Thyroid gland (tissue), 4 donors: ENCODE results near the gene JAK3. TPM values are rescaled to one million over a fixed set of nuclear protein-coding genes. Genes with fewer than 3 reads are reported as not detected.
A peak's percentile ranks its signal among the peaks of the same experiment; 100 is the strongest.

Experiments
- DNase-seq, 2 donors: peaks; one replicate each; pipeline ENCODE4 v3.0.0-alpha.2; 2019
- H3K27ac ChIP-seq, 3 donors: fragments of 200-600 bp; sonication (generic); 1 replicate in 2 of 3; 2 replicates in 1 of 3; pipeline ENCODE4 v1.5.1; 2016 to 2019; ENCODE audit warnings: mild to moderate bottlenecking in 1 of 3, moderate library complexity in 1 of 3
- H3K27me3 ChIP-seq: fragments of 200-600 bp; sonication (generic); one replicate; pipeline ENCODE4 v1.5.1; 2019
- H3K36me3 ChIP-seq, 2 donors: fragments of 200-600 bp; sonication (generic); one replicate each; pipeline ENCODE4 v1.5.1; 2016 to 2019
- H3K4me1 ChIP-seq, 2 donors: fragments of 200-600 bp; sonication (generic); one replicate each; pipeline ENCODE4 v1.5.1; 2017 to 2019
- H3K4me3 ChIP-seq, 3 donors: fragments of 200-600 bp; sonication (generic); replicated peaks in 1 of 3; 1 replicate in 2 of 3; 2 replicates in 1 of 3; pipeline ENCODE4 v1.5.1; 2016; ENCODE audit warnings: mild to moderate bottlenecking in 1 of 3
- H3K9me3 ChIP-seq: fragments of 200-600 bp; sonication (generic); one replicate; pipeline ENCODE4 v1.5.1; 2017
- POLR2A ChIP-seq, 2 donors: fragments of 450-650 bp; IDR thresholded peaks; one replicate each; pipeline ENCODE4 v1.6.1; 2017; ENCODE audit warnings: antibody characterized with exemption in 2 of 2, mild to moderate bottlenecking in 2 of 2, moderate library complexity in 1 of 2
- WGBS, 2 donors: methylation state at CpG; one replicate each; pipeline ENCODE4 v1.1.5; 2017; 5-methylcytosine and 5-hydroxymethylcytosine counted together
- intact Hi-C: fragments of 100-400 bp; cut with DNase I; formaldehyde crosslinking; loops from one replicate; pipeline ENCODE4 v1.15.1; 2023
- total RNA-seq, 4 donors: library from RNA; depleted of rRNA; stranded (reverse); fragments of >200 nt; gene quantifications; one replicate each; pipeline ENCODE4 v1.2.3, GENCODE V29; 2016
- TF ChIP-seq, protein P1 (sequence below), 6 experiments: fragments of 200-600 bp in 3 of 6; fragments of 450-650 bp in 3 of 6; sonication (generic) in 3 of 6; IDR thresholded peaks; one replicate each; pipeline ENCODE4 v1.5.1; 2016 to 2019; ENCODE audit warnings: antibody characterized with exemption in 6 of 6, mild to moderate bottlenecking in 2 of 6, inconsistent platforms in 1 of 6, moderate library complexity in 1 of 6

Gene JAK3
- total RNA-seq, 4 donors from 2014 or later, result 1.8 to 12.3 (median 5.2) TPM

DNA sequence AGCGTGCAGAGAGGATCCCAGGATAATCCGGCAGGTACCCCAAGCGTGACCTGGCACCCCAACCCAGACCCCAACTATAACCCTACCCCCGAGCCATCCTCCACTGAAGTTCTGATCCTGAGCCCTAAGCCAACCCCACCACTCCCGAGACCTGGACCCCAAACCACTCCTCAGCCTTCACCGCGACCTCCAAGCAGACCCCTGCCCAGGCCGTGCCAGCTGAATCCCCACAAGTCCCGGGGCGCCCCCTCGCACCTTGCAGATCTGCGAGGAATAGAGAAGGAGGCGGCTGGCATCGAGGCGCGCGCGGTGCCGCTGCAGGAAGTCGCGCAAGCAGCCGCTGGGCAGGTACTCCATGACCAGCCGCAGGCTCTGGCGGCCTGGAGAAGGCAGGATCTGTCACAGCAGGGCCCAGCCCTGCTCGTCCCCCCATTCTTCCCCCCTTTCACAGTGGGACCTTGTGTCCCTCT, 16.3 kb downstream of the JAK3 start:
- H3K36me3 ChIP-seq, result no peaks in the 10 kb centered on the region
- H3K27ac ChIP-seq, result no peak overlapping the region
- 45 to 48% methylated on average over 20 to 25 of the region's 25 CpGs for WGBS, 2 donors
- no peak overlapping the region for H3K4me3 ChIP-seq
- TF ChIP-seq, protein P1, sequence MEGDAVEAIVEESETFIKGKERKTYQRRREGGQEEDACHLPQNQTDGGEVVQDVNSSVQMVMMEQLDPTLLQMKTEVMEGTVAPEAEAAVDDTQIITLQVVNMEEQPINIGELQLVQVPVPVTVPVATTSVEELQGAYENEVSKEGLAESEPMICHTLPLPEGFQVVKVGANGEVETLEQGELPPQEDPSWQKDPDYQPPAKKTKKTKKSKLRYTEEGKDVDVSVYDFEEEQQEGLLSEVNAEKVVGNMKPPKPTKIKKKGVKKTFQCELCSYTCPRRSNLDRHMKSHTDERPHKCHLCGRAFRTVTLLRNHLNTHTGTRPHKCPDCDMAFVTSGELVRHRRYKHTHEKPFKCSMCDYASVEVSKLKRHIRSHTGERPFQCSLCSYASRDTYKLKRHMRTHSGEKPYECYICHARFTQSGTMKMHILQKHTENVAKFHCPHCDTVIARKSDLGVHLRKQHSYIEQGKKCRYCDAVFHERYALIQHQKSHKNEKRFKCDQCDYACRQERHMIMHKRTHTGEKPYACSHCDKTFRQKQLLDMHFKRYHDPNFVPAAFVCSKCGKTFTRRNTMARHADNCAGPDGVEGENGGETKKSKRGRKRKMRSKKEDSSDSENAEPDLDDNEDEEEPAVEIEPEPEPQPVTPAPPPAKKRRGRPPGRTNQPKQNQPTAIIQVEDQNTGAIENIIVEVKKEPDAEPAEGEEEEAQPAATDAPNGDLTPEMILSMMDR (IDR thresholded peaks at IDR 0.05), result no peak
- TF ChIP-seq POLR2A (IDR thresholded peaks at IDR 0.05), result no peak
- DNase-seq, result no peak
- H3K27me3 ChIP-seq, result peaks cover 9% of the 10 kb centered on the region
- intact Hi-C loops, result no loop called here
- peaks cover 0 to 5% of the 10 kb centered on the region in 2 donors for H3K4me1 ChIP-seq
- no peaks in the 10 kb centered on the region for H3K9me3 ChIP-seq

DNA sequence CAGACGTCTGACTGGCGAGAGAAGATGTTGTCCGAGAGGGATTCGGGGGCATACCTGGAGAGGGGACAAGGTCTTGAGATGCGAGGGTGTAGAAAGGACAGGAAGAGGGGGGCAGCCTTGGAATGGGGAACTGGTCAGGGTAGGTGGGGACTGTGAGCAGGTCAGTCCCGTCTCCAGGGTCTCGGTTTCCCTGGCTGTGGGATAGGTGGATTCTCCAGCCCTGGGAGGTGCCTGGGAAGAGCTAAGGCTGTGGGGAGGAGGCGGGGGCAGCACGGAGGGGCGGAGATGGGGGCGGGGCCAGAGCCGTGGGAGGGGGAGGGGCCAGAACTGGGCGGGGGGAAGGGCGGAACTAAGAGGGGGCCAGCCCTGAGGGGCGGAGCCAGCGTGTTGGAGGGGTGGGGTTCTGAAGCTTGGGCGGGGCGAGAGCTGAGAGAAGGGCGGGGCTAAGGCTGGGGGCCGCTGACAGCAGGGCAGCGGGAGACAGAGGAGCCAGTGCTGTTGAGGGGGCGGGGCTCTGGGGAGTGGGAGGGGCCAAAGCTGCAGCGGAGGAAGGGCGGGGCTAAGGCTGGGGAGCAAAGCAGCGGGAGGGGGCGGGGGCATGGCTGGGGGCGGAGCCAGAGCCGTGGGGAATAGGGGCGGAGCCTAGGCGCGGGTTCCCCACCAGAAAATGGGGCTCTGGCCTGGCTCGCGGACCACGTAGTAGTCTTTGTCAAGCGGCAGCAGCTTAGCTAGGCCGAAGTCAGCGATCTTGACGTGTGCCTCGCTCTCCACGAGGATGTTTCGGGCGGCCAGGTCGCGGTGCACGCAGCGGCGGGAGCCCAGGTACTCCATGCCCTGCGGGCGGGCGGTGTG, 17.0 kb downstream of the JAK3 start:
- WGBS, 2 donors, result 21 to 39% methylated on average over 13 to 21 of the region's 50 CpGs
- Histone ChIP-seq H3K4me3 (no peak overlapping the region), H3K4me1 (peaks cover 0 to 5% of the 10 kb centered on the region in 2 donors), H3K36me3 (no peaks in the 10 kb centered on the region), H3K27ac (peak overlapping the region in 1 of 3 donors; percentile 13), H3K9me3 (no peaks in the 10 kb centered on the region), H3K27me3 (peaks cover 9% of the 10 kb centered on the region)
- no peak for DNase-seq
- TF ChIP-seq POLR2A (IDR thresholded peaks at IDR 0.05), result no peak
- TF ChIP-seq, protein P1 (IDR thresholded peaks at IDR 0.05), result no peak
- intact Hi-C loops, result no loop called here

DNA sequence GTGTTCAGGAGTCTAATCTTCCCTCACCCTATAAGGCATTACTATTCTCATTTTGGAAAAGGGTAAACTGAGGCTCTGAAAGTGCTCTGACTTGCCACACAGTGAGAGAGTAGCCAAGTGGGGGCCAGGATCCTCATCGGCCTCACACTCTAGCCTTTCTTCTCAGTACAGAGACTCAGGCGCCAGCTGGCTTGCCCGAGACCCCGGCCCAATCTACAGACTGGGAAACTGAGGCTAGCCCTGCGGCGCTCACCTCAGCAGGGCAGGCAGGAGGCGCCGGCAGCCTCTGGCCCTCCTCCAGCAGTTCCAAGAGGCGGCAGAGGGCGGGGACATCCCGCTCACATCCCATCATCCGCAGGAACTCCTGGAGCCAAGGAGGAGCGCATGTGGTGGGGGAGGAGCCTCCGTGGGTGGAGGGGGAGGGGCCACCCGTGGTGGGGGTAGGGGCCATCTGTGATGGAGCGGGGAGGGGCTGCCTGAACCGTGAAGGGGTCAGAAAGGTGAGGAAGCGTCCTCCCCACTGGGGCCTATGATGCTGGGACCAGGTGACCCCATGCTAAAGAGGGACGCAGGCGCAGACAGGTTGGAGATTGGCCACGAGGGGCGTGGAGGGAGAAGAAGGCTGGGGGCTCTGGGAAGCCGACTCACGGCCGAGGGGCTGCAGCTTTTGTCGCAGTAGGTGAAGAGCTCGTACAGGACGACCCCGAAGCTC, 17.8 kb downstream of the JAK3 start:
- H3K9me3 ChIP-seq, result no peaks in the 10 kb centered on the region
- intact Hi-C loops, result no loop called here
- H3K27me3 ChIP-seq, result peaks cover 9% of the 10 kb centered on the region
- H3K4me3 ChIP-seq, result no peak overlapping the region
- TF ChIP-seq, protein P1 (IDR thresholded peaks at IDR 0.05), result no peak
- no peak for TF ChIP-seq POLR2A (IDR thresholded peaks at IDR 0.05)
- peak overlapping the region in 1 of 3 donors; percentile 13 for H3K27ac ChIP-seq
- H3K36me3 ChIP-seq, result no peaks in the 10 kb centered on the region
- peaks cover 0 to 5% of the 10 kb centered on the region in 2 donors for H3K4me1 ChIP-seq
- 19 to 20% methylated on average over 22 to 28 of the region's 29 CpGs for WGBS, 2 donors
- no peak for DNase-seq

DNA sequence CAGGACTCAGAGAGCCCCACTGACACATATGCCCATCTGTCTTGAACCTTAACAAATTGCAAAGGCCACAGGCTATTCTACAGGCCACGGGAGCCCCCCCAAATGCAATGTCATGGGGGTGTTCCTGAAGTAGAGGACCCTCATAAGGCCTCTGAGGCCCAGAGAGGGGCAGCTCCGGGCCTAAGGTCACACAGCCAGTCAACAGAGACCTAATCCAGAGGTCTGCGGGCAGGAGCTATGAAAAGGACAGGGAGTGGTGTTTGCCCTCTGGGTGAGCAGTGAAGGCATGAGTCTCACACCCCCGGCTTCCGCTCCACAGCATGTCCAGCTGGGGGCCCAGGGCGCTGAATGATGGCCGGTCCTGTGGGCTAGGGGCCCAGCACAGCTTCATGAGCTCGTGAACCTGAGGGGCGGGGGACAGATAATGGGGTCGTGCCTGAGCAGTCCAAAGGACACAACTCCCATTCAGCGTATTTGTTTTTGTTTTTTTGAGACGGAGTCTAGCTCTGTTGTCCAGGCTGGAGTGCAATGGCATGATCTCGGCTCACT, 21.2 kb downstream of the JAK3 start:
- TF ChIP-seq, protein P1 (IDR thresholded peaks at IDR 0.05), result no peak
- TF ChIP-seq POLR2A (IDR thresholded peaks at IDR 0.05), result no peak
- Histone ChIP-seq H3K9me3 (no peaks in the 10 kb centered on the region), H3K27ac (no peak overlapping the region), H3K27me3 (peaks cover 9% of the 10 kb centered on the region), H3K4me1 (peaks cover 0 to 5% of the 10 kb centered on the region in 2 donors), H3K4me3 (no peak overlapping the region), H3K36me3 (no peaks in the 10 kb centered on the region)
- DNase-seq, result no peak
- intact Hi-C loops, result no loop called here
- WGBS, 2 donors, result 81 to 88% methylated on average over 12 to 13 of the region's 13 CpGs
